ENCODE results near the gene DYRK2.
"Not testable (repeated sequence)": the region's sequence is repeated elsewhere in the genome, so short reads cannot be mapped to it uniquely, and the experiment has no call there.

Gene DYRK2

DNA sequence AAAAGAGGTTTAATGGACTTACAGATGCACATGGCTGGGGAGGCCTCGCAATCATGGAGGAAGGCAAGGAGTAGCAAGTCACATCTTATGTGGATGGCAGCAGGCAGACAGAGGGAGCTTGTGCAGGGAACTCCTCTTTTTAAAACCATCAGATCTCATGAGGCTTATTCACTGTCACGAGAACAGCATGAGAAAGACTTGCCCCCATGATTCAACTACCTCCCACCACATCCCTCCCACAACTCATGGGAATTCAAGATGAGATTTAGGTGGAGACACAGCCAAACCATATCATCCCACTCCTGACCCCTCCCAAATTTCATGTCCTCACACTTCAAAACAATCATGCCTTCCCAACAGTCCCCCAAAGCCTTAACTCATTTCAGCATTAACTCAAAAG is 24.0 kb downstream of the DYRK2 start:
- not testable (repeated sequence) for H3K36me3 ChIP-seq (ENCODE audit: control insufficient read depth in 1 of 2, insufficient read depth in 2 of 2, low read length in 2 of 2); H3K4me1 ChIP-seq (ENCODE audit: control insufficient read depth in 1 of 2, insufficient read depth in 2 of 2, low read length in 2 of 2); H3K27me3 ChIP-seq (ENCODE audit: low read depth, low read length); H3K9me3 ChIP-seq (ENCODE audit: control insufficient read depth in 1 of 2, low read length in 2 of 2); H3K27ac ChIP-seq (ENCODE audit: low read length); H3K4me3 ChIP-seq (ENCODE audit: low read depth in 1 of 2, low read length in 2 of 2)

GRCh38 chr12:67673509-67673908 is 25.0 kb downstream of the DYRK2 start:
- not testable (repeated sequence) for H3K4me3 ChIP-seq (ENCODE audit: low read depth in 1 of 2, low read length in 2 of 2); H3K4me1 ChIP-seq (ENCODE audit: control insufficient read depth in 1 of 2, insufficient read depth in 2 of 2, low read length in 2 of 2); H3K36me3 ChIP-seq (ENCODE audit: control insufficient read depth in 1 of 2, insufficient read depth in 2 of 2, low read length in 2 of 2); H3K27ac ChIP-seq (ENCODE audit: low read length); H3K9me3 ChIP-seq (ENCODE audit: control insufficient read depth in 1 of 2, low read length in 2 of 2); H3K27me3 ChIP-seq (ENCODE audit: low read depth, low read length)

GRCh38 chr12:67674417-67674816 is 25.9 kb downstream of the DYRK2 start:
- Histone ChIP-seq H3K36me3 (ENCODE audit: control insufficient read depth in 1 of 2, insufficient read depth in 2 of 2, low read length in 2 of 2) (no peaks in the 10 kb centered on the region), H3K9me3 (ENCODE audit: control insufficient read depth in 1 of 2, low read length in 2 of 2) (peaks cover 0 to 3% of the 10 kb centered on the region in 2 donors), H3K27ac (ENCODE audit: low read length) (no peak overlapping the region), H3K4me1 (ENCODE audit: control insufficient read depth in 1 of 2, insufficient read depth in 2 of 2, low read length in 2 of 2) (peaks cover 3 to 12% of the 10 kb centered on the region in 2 donors), H3K27me3 (ENCODE audit: low read depth, low read length) (no peaks in the 10 kb centered on the region), H3K4me3 (ENCODE audit: low read depth in 1 of 2, low read length in 2 of 2) (no peak overlapping the region)

DNA sequence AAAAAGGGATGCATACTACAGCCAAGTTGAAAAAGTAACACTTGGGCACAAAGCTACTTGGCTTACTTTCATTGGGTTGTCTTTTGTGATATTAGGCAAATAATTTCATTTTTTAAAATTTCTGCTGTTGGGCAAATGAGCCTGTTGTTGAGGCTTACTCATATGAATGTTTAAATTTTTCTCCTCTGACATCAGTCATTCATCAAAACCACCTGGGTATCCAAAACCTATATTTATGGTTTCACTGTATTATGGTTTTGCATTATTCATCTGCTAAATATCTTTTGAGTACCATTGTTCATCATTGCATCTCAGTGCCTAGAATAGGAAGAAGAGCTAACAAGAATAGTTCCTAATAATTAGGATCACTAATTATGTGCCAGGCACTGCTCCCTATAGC is 28.1 kb downstream of the DYRK2 start:
- no peak overlapping the region for H3K4me3 ChIP-seq (ENCODE audit: low read depth in 1 of 2, low read length in 2 of 2)
- no peaks in the 10 kb centered on the region for H3K27me3 ChIP-seq (ENCODE audit: low read depth, low read length)
- peaks cover 3 to 19% of the 10 kb centered on the region in 2 donors for H3K4me1 ChIP-seq (ENCODE audit: control insufficient read depth in 1 of 2, insufficient read depth in 2 of 2, low read length in 2 of 2)
- H3K36me3 ChIP-seq (ENCODE audit: control insufficient read depth in 1 of 2, insufficient read depth in 2 of 2, low read length in 2 of 2), result no peaks in the 10 kb centered on the region
- peaks cover 0 to 3% of the 10 kb centered on the region in 2 donors for H3K9me3 ChIP-seq (ENCODE audit: control insufficient read depth in 1 of 2, low read length in 2 of 2)
- no peak overlapping the region for H3K27ac ChIP-seq (ENCODE audit: low read length)

- Histone ChIP-seq H3K27me3 (ENCODE audit: low read depth, low read length) (no peaks in the 10 kb centered on the region), H3K4me1 (ENCODE audit: control insufficient read depth in 1 of 2, insufficient read depth in 2 of 2, low read length in 2 of 2) (peaks cover 3 to 19% of the 10 kb centered on the region in 2 donors), H3K9me3 (ENCODE audit: control insufficient read depth in 1 of 2, low read length in 2 of 2) (peaks cover 0 to 3% of the 10 kb centered on the region in 2 donors), H3K4me3 (ENCODE audit: low read depth in 1 of 2, low read length in 2 of 2) (no peak overlapping the region), H3K36me3 (ENCODE audit: control insufficient read depth in 1 of 2, insufficient read depth in 2 of 2, low read length in 2 of 2) (no peaks in the 10 kb centered on the region), H3K27ac (ENCODE audit: low read length) (no peak overlapping the region)
These were observed 28.6 kb downstream of the DYRK2 start for GRCh38 chr12:67677166-67677565.

- Histone ChIP-seq H3K4me1 (ENCODE audit: control insufficient read depth in 1 of 2, insufficient read depth in 2 of 2, low read length in 2 of 2) (peaks cover 3 to 19% of the 10 kb centered on the region in 2 donors), H3K27me3 (ENCODE audit: low read depth, low read length) (no peaks in the 10 kb centered on the region), H3K9me3 (ENCODE audit: control insufficient read depth in 1 of 2, low read length in 2 of 2) (no peaks in the 10 kb centered on the region), H3K36me3 (ENCODE audit: control insufficient read depth in 1 of 2, insufficient read depth in 2 of 2, low read length in 2 of 2) (no peaks in the 10 kb centered on the region), H3K27ac (ENCODE audit: low read length) (peak overlapping the region; percentile 72), H3K4me3 (ENCODE audit: low read depth in 1 of 2, low read length in 2 of 2) (no peak overlapping the region)
These were observed 32.7 kb downstream of the DYRK2 start for GRCh38 chr12:67681105-67681778.

DNA sequence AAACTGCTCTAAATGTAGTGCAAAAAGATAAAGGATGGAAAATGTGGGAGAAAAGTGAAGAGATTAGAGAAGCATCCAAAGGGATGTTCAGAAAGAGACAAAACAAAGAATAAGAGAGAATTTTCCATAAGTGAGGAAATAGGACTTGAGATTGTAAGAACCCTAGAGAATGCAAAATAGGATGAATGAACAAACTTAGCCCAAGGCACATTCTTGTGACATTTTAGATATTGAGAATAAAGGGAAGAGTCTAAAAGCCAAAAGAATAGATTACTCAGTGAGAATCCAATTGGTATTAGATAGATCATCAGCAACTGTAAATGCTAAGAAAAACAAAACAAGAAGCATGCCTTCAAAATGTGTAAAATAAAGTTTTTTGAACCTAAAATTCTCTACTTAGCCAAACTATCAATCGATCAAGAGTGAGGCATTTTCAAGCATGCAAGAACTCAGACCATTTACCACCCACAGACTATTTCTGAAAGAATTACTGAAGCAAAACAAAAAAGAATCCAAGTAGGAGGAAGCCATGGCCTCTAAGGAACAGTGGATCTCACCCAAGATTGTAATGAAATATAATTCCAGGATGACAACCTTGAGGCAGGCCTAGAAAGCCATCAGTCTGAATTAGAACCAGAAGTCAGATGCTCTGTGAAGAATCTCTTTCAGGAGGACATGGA is 33.5 kb downstream of the DYRK2 start:
- Histone ChIP-seq H3K4me3 (ENCODE audit: low read depth in 1 of 2, low read length in 2 of 2) (no peak overlapping the region), H3K9me3 (ENCODE audit: control insufficient read depth in 1 of 2, low read length in 2 of 2) (no peaks in the 10 kb centered on the region), H3K36me3 (ENCODE audit: control insufficient read depth in 1 of 2, insufficient read depth in 2 of 2, low read length in 2 of 2) (no peaks in the 10 kb centered on the region), H3K27me3 (ENCODE audit: low read depth, low read length) (no peaks in the 10 kb centered on the region), H3K4me1 (ENCODE audit: control insufficient read depth in 1 of 2, insufficient read depth in 2 of 2, low read length in 2 of 2) (peaks cover 3 to 19% of the 10 kb centered on the region in 2 donors), H3K27ac (ENCODE audit: low read length) (no peak overlapping the region)

- no peaks in the 10 kb centered on the region for H3K4me1 ChIP-seq (ENCODE audit: control insufficient read depth in 1 of 2, insufficient read depth in 2 of 2, low read length in 2 of 2)
These were observed 40.8 kb downstream of the DYRK2 start for GRCh38 chr12:67689385-67689784.

GRCh38 chr12:67690656-67691055 is 42.1 kb downstream of the DYRK2 start:
- Histone ChIP-seq H3K9me3 (ENCODE audit: control insufficient read depth in 1 of 2, low read length in 2 of 2) (no peaks in the 10 kb centered on the region), H3K27me3 (ENCODE audit: low read depth, low read length) (no peaks in the 10 kb centered on the region), H3K36me3 (ENCODE audit: control insufficient read depth in 1 of 2, insufficient read depth in 2 of 2, low read length in 2 of 2) (no peaks in the 10 kb centered on the region), H3K27ac (ENCODE audit: low read length) (no peak overlapping the region), H3K4me1 (ENCODE audit: control insufficient read depth in 1 of 2, insufficient read depth in 2 of 2, low read length in 2 of 2) (no peaks in the 10 kb centered on the region), H3K4me3 (ENCODE audit: low read depth in 1 of 2, low read length in 2 of 2) (no peak overlapping the region)

More at GRCh38 chr12:67689385-67689784, 40.8 kb downstream of the DYRK2 start:
- Histone ChIP-seq H3K9me3 (ENCODE audit: control insufficient read depth in 1 of 2, low read length in 2 of 2) (no peaks in the 10 kb centered on the region), H3K4me3 (ENCODE audit: low read depth in 1 of 2, low read length in 2 of 2) (no peak overlapping the region), H3K27me3 (ENCODE audit: low read depth, low read length) (no peaks in the 10 kb centered on the region), H3K36me3 (ENCODE audit: control insufficient read depth in 1 of 2, insufficient read depth in 2 of 2, low read length in 2 of 2) (no peaks in the 10 kb centered on the region), H3K27ac (ENCODE audit: low read length) (no peak overlapping the region)

- Histone ChIP-seq H3K27ac (ENCODE audit: low read length) (no peak overlapping the region), H3K36me3 (ENCODE audit: control insufficient read depth in 1 of 2, insufficient read depth in 2 of 2, low read length in 2 of 2) (no peaks in the 10 kb centered on the region), H3K9me3 (ENCODE audit: control insufficient read depth in 1 of 2, low read length in 2 of 2) (no peaks in the 10 kb centered on the region), H3K27me3 (ENCODE audit: low read depth, low read length) (no peaks in the 10 kb centered on the region), H3K4me1 (ENCODE audit: control insufficient read depth in 1 of 2, insufficient read depth in 2 of 2, low read length in 2 of 2) (no peaks in the 10 kb centered on the region), H3K4me3 (ENCODE audit: low read depth in 1 of 2, low read length in 2 of 2) (no peak overlapping the region)
These were observed 42.7 kb downstream of the DYRK2 start for GRCh38 chr12:67691220-67691619.

GRCh38 chr12:67692135-67692534 is 43.6 kb downstream of the DYRK2 start:
- Histone ChIP-seq H3K9me3 (ENCODE audit: control insufficient read depth in 1 of 2, low read length in 2 of 2) (no peaks in the 10 kb centered on the region), H3K27ac (ENCODE audit: low read length) (no peak overlapping the region), H3K27me3 (ENCODE audit: low read depth, low read length) (no peaks in the 10 kb centered on the region), H3K4me1 (ENCODE audit: control insufficient read depth in 1 of 2, insufficient read depth in 2 of 2, low read length in 2 of 2) (no peaks in the 10 kb centered on the region), H3K36me3 (ENCODE audit: control insufficient read depth in 1 of 2, insufficient read depth in 2 of 2, low read length in 2 of 2) (no peaks in the 10 kb centered on the region), H3K4me3 (ENCODE audit: low read depth in 1 of 2, low read length in 2 of 2) (no peak overlapping the region)

GRCh38 chr12:67692966-67693365 is 44.4 kb downstream of the DYRK2 start:
- H3K36me3 ChIP-seq (ENCODE audit: control insufficient read depth in 1 of 2, insufficient read depth in 2 of 2, low read length in 2 of 2), result no peaks in the 10 kb centered on the region
- no peak overlapping the region for H3K4me3 ChIP-seq (ENCODE audit: low read depth in 1 of 2, low read length in 2 of 2)
- H3K4me1 ChIP-seq (ENCODE audit: control insufficient read depth in 1 of 2, insufficient read depth in 2 of 2, low read length in 2 of 2), result no peaks in the 10 kb centered on the region
- no peak overlapping the region for H3K27ac ChIP-seq (ENCODE audit: low read length)
- H3K9me3 ChIP-seq (ENCODE audit: control insufficient read depth in 1 of 2, low read length in 2 of 2), result no peaks in the 10 kb centered on the region
- no peaks in the 10 kb centered on the region for H3K27me3 ChIP-seq (ENCODE audit: low read depth, low read length)
